HG03039 (cell line): ENCODE measurements around the gene SLC6A1.

Source experiments
- ATAC-seq: cut with Tn5 transposase; IDR thresholded peaks from one replicate; pipeline ENCODE4 v1.9.1; 2021; ENCODE audit warnings: mild to moderate bottlenecking, moderate library complexity; ENCODE audit not compliant: unreplicated experiment

The SLC6A1 gene

GRCh38 chr3:11088831-11089230 is 96.3 kb downstream of the SLC6A1 start:
- no peak for ATAC-seq
